SK-N-SH treated with all-trans-retinoic acid at 6 μM for 48 hours (cell line): ENCODE measurements around the gene REP15.

Experiments used
- GLIS3 ChIP-seq: fragments of 250-450 bp; sonication (Bioruptor Pico); IDR thresholded peaks from 2 replicates; pipeline ENCODE4 v1.5.0; 2020; ENCODE audit warnings: mild to moderate bottlenecking, moderate library complexity
- ISL1 ChIP-seq: fragments of 250-450 bp; sonication (Bioruptor Pico); IDR thresholded peaks from 2 replicates; pipeline ENCODE4 v2.1.2; 2022; ENCODE audit warnings: mild to moderate bottlenecking, moderate library complexity
- PPARA ChIP-seq: fragments of 250-450 bp; sonication (Bioruptor Pico); IDR thresholded peaks from 2 replicates; pipeline ENCODE4 v1.5.0; 2020; ENCODE audit warnings: mild to moderate bottlenecking, borderline replicate concordance
- TCF4 ChIP-seq: fragments of 250-450 bp; sonication (Bioruptor Pico); IDR thresholded peaks from 2 replicates; pipeline ENCODE4 v1.8.0; 2021; ENCODE audit warnings: mild to moderate bottlenecking, moderate library complexity, borderline replicate concordance
- TOX ChIP-seq: fragments of 250-450 bp; sonication (Bioruptor Pico); IDR thresholded peaks from 2 replicates; pipeline ENCODE4 v1.8.0; 2021; ENCODE audit warnings: mild to moderate bottlenecking, moderate library complexity, borderline replicate concordance
- ZC3H10 ChIP-seq: fragments of 250-450 bp; sonication (Bioruptor Pico); IDR thresholded peaks from 2 replicates; pipeline ENCODE4 v1.5.1; 2021; ENCODE audit warnings: mild to moderate bottlenecking, moderate library complexity
- ZFP3 ChIP-seq: fragments of 250-450 bp; sonication (Bioruptor Pico); IDR thresholded peaks from 2 replicates; pipeline ENCODE4 v1.5.0; 2020; ENCODE audit warnings: mild to moderate bottlenecking, moderate library complexity
- ZFP30 ChIP-seq: fragments of 450-650 bp; formaldehyde crosslinking; IDR thresholded peaks from 2 replicates; pipeline ENCODE4 v1.5.0; 2022; ENCODE audit warnings: mild to moderate bottlenecking, moderate library complexity
- ZNF70 ChIP-seq: fragments of 450-650 bp; formaldehyde crosslinking; IDR thresholded peaks from 2 replicates; pipeline ENCODE4 v1.5.0; 2020; ENCODE audit warnings: mild to moderate bottlenecking, moderate library complexity
- TF ChIP-seq, protein P1 (sequence below): fragments of 250-450 bp; sonication (Bioruptor Pico); IDR thresholded peaks from 2 replicates; pipeline ENCODE4 v1.8.0; 2020; ENCODE audit warnings: mild to moderate bottlenecking, moderate library complexity, borderline replicate concordance
- TF ChIP-seq, protein P2 (sequence below): fragments of 250-450 bp; sonication (Bioruptor Pico); IDR thresholded peaks from 2 replicates; pipeline ENCODE4 v1.5.1; 2020; ENCODE audit warnings: low read depth, mild to moderate bottlenecking, moderate library complexity
- TF ChIP-seq, protein P3 (sequence below): fragments of 250-450 bp; sonication (Bioruptor Pico); IDR thresholded peaks from 2 replicates; pipeline ENCODE4 v1.8.0; 2021; ENCODE audit warnings: low read depth, mild to moderate bottlenecking, moderate library complexity, borderline replicate concordance

DNA sequence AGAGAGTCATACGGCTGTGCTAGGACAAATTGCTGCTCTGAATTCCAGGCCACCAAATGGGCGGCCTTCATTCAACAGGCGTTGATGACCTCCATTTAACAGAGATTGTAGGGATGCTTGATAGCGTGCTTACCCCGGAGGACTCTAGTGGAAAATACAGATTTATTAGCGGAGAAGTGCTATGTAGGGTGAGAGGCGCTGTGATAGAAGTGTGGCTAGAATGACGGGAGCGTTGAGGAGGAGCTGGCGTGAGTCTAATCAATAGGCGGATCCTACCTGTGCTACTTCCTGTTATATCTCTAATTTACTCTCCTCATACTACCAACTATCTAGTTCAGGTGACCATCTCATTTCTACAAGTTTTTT lies 15.1 kb downstream of the REP15 start:
- TF ChIP-seq, protein P1, sequence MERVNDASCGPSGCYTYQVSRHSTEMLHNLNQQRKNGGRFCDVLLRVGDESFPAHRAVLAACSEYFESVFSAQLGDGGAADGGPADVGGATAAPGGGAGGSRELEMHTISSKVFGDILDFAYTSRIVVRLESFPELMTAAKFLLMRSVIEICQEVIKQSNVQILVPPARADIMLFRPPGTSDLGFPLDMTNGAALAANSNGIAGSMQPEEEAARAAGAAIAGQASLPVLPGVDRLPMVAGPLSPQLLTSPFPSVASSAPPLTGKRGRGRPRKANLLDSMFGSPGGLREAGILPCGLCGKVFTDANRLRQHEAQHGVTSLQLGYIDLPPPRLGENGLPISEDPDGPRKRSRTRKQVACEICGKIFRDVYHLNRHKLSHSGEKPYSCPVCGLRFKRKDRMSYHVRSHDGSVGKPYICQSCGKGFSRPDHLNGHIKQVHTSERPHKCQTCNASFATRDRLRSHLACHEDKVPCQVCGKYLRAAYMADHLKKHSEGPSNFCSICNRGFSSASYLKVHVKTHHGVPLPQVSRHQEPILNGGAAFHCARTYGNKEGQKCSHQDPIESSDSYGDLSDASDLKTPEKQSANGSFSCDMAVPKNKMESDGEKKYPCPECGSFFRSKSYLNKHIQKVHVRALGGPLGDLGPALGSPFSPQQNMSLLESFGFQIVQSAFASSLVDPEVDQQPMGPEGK (CRISPR knock-in tag), result no peak
- no peak for TF ChIP-seq ZNF70 (CRISPR knock-in tag)
- no peak for TF ChIP-seq PPARA
- TF ChIP-seq ISL1 (CRISPR knock-in tag), result no peak
- no peak for TF ChIP-seq TCF4 (CRISPR knock-in tag)
- TF ChIP-seq ZFP30, result no peak
- no peak for TF ChIP-seq ZFP3 (CRISPR knock-in tag)
- TF ChIP-seq TOX (CRISPR knock-in tag), result no peak
- no peak for TF ChIP-seq GLIS3
- TF ChIP-seq, protein P2, sequence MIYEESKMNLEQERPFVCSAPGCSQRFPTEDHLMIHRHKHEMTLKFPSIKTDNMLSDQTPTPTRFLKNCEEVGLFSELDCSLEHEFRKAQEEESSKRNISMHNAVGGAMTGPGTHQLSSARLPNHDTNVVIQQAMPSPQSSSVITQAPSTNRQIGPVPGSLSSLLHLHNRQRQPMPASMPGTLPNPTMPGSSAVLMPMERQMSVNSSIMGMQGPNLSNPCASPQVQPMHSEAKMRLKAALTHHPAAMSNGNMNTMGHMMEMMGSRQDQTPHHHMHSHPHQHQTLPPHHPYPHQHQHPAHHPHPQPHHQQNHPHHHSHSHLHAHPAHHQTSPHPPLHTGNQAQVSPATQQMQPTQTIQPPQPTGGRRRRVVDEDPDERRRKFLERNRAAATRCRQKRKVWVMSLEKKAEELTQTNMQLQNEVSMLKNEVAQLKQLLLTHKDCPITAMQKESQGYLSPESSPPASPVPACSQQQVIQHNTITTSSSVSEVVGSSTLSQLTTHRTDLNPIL, result no peak
- TF ChIP-seq, protein P3, sequence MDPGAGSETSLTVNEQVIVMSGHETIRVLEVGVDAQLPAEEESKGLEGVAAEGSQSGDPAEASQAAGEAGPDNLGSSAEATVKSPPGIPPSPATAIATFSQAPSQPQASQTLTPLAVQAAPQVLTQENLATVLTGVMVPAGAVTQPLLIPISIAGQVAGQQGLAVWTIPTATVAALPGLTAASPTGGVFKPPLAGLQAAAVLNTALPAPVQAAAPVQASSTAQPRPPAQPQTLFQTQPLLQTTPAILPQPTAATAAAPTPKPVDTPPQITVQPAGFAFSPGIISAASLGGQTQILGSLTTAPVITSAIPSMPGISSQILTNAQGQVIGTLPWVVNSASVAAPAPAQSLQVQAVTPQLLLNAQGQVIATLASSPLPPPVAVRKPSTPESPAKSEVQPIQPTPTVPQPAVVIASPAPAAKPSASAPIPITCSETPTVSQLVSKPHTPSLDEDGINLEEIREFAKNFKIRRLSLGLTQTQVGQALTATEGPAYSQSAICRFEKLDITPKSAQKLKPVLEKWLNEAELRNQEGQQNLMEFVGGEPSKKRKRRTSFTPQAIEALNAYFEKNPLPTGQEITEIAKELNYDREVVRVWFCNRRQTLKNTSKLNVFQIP, result no peak
- TF ChIP-seq ZC3H10 (CRISPR knock-in tag), result no peak
